Osteocyte (in vitro differentiated cells): ENCODE results near the gene PLTP. TPM values are rescaled to one million over a fixed set of nuclear protein-coding genes. Genes with fewer than 3 reads are reported as not detected.

Experiments used
- DNase-seq: peaks from one replicate; pipeline ENCODE4 v3.0.0; 2021; ENCODE audit warnings: mixed read lengths; ENCODE audit not compliant: unreplicated experiment; ENCODE audit errors: extremely low spot score
- H3K27ac Mint-ChIP-seq: one replicate; pipeline ENCODE4 v1.8.0; 2021; ENCODE audit warnings: mild to moderate bottlenecking, mixed read lengths; ENCODE audit not compliant: unreplicated experiment
- H3K27me3 Mint-ChIP-seq: one replicate; pipeline ENCODE4 v1.8.0; 2021; ENCODE audit warnings: mixed read lengths; ENCODE audit not compliant: unreplicated experiment
- H3K36me3 Mint-ChIP-seq: one replicate; pipeline ENCODE4 v1.8.0; 2021; ENCODE audit warnings: mixed read lengths; ENCODE audit not compliant: unreplicated experiment
- H3K4me1 Mint-ChIP-seq: one replicate; pipeline ENCODE4 v1.8.0; 2021; ENCODE audit warnings: mixed read lengths; ENCODE audit not compliant: unreplicated experiment
- H3K4me3 Mint-ChIP-seq: one replicate; pipeline ENCODE4 v1.8.0; 2021; ENCODE audit warnings: mild to moderate bottlenecking, moderate library complexity, mixed read lengths; ENCODE audit not compliant: unreplicated experiment
- H3K9me3 Mint-ChIP-seq: one replicate; pipeline ENCODE4 v1.8.0; 2021; ENCODE audit warnings: mixed read lengths; ENCODE audit not compliant: unreplicated experiment
- total RNA-seq: library from RNA; stranded (reverse); gene quantifications from 2 replicates; pipeline ENCODE4 v1.2.1, GENCODE V29; 2021
- TF ChIP-seq, protein P1 (sequence below): fragments of 200-600 bp; sonication (generic); IDR thresholded peaks from 2 replicates; pipeline ENCODE4 v1.5.0; 2021; ENCODE audit warnings: antibody characterized with exemption, mild to moderate bottlenecking, moderate library complexity

PLTP gene
- total RNA-seq, 1 donor from 2014 or later = 195 TPM

GRCh38 chr20:45950330-45950646 lies 38.3 kb upstream of the PLTP start:
- no peaks in the 10 kb centered on the region for H3K9me3 Mint-ChIP-seq
- no peak for DNase-seq
- no peak overlapping the region for H3K4me3 Mint-ChIP-seq
- no peaks in the 10 kb centered on the region for H3K4me1 Mint-ChIP-seq
- TF ChIP-seq, protein P1, sequence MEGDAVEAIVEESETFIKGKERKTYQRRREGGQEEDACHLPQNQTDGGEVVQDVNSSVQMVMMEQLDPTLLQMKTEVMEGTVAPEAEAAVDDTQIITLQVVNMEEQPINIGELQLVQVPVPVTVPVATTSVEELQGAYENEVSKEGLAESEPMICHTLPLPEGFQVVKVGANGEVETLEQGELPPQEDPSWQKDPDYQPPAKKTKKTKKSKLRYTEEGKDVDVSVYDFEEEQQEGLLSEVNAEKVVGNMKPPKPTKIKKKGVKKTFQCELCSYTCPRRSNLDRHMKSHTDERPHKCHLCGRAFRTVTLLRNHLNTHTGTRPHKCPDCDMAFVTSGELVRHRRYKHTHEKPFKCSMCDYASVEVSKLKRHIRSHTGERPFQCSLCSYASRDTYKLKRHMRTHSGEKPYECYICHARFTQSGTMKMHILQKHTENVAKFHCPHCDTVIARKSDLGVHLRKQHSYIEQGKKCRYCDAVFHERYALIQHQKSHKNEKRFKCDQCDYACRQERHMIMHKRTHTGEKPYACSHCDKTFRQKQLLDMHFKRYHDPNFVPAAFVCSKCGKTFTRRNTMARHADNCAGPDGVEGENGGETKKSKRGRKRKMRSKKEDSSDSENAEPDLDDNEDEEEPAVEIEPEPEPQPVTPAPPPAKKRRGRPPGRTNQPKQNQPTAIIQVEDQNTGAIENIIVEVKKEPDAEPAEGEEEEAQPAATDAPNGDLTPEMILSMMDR = no peak
- H3K36me3 Mint-ChIP-seq = peaks cover 29% of the 10 kb centered on the region
- no peak overlapping the region for H3K27ac Mint-ChIP-seq
- H3K27me3 Mint-ChIP-seq = no peaks in the 10 kb centered on the region

DNA sequence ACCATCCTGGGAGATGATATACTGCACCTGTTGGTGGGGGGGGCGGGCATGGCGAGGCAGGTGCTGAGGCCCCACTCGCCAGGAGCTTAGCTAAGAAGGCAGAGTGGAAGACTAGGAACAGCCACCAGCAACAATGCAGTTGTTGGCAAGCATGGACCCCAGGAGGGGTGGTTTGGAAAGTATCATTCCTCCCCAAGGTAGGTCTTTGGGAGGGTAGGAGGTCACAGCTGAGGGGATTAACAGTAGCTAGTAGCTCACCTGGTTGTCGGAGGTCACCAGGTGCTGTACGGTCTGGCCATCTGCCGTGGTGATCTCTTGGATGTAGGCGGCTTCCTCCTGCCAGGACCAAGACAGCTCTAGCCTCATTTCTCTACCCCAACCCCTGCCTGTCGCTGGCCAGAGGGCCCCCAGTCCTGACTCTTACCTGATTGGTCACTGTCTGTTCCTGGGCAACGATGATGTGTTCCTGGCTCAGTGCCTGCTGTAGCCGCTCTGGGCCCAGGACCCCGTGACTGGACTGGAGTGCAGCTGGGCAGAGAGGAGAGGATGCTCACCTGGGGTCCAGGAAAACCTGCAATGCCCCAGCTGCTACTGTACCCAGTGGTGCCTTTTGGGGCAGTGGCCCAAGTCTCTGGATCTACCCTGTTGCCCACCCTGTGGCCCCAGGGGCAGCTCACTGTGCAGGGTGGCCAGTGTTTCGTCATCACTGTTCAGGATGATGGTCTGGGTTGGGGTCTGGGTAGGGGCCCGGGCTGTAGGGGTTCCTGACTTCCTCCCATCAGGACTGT lies 37.8 kb upstream of the PLTP start:
- no peak overlapping the region for H3K27ac Mint-ChIP-seq
- no peak for DNase-seq
- H3K4me1 Mint-ChIP-seq = no peaks in the 10 kb centered on the region
- H3K27me3 Mint-ChIP-seq = no peaks in the 10 kb centered on the region
- TF ChIP-seq, protein P1 = no peak
- H3K36me3 Mint-ChIP-seq = peaks cover 29% of the 10 kb centered on the region
- no peak overlapping the region for H3K4me3 Mint-ChIP-seq
- no peaks in the 10 kb centered on the region for H3K9me3 Mint-ChIP-seq

DNA sequence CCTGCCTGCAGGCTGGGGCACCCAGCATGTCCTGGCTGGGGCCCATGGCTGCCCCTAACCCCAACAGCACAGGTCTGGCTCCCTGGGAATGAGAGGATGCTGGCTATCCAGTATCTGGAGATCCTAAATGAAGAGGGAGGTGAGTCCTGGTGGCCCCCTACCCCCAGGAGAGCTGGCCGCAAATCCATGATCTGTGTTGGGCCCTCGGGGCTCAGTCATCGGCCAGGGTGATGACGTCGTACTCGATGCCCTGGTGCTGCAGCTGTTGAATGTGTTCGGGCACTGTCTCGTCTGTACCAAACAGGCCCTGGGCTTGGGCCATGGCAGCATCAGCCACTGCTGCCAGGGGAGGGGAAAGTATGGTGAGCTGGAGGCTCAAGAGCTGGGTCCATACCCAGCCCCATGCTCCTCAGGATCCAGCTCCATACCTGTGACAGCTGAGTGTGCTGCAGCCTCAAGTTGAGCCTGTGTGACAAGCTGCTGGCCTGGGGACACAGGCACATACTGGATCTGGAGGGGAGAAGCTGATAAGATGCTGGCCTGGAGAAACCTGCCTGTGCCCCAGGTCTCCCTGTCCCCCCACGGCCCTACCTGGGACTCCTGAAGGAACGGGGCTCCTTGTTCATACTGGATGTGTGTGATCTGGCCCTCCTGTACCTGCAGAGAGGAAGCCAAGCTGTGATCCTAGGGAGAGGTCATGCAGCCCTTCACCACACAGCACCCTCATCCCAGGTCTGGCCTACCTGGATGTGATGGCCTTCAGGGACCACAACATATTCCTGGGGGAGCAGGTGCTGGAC lies 37.0 kb upstream of the PLTP start:
- no peak for DNase-seq
- no peak overlapping the region for H3K4me3 Mint-ChIP-seq
- H3K9me3 Mint-ChIP-seq = no peaks in the 10 kb centered on the region
- H3K27me3 Mint-ChIP-seq = no peaks in the 10 kb centered on the region
- TF ChIP-seq, protein P1 = no peak
- no peak overlapping the region for H3K27ac Mint-ChIP-seq
- H3K36me3 Mint-ChIP-seq = peaks cover 31% of the 10 kb centered on the region
- H3K4me1 Mint-ChIP-seq = no peaks in the 10 kb centered on the region

GRCh38 chr20:45948261-45948733 lies 36.3 kb upstream of the PLTP start:
- H3K36me3 Mint-ChIP-seq = peaks cover 36% of the 10 kb centered on the region
- no peaks in the 10 kb centered on the region for H3K4me1 Mint-ChIP-seq
- DNase-seq = no peak
- no peak overlapping the region for H3K4me3 Mint-ChIP-seq
- H3K27ac Mint-ChIP-seq = no peak overlapping the region
- no peaks in the 10 kb centered on the region for H3K27me3 Mint-ChIP-seq
- H3K9me3 Mint-ChIP-seq = no peaks in the 10 kb centered on the region
- TF ChIP-seq, protein P1 = no peak
